ENCODE results near the gene P2RX5. TPM values are rescaled to one million over a fixed set of nuclear protein-coding genes. Genes with fewer than 3 reads are reported as not detected.

Gene P2RX5
- total and polyA plus RNA-seq, 12 donors = 6.0 to 56.6 (median 12.4) TPM

DNA sequence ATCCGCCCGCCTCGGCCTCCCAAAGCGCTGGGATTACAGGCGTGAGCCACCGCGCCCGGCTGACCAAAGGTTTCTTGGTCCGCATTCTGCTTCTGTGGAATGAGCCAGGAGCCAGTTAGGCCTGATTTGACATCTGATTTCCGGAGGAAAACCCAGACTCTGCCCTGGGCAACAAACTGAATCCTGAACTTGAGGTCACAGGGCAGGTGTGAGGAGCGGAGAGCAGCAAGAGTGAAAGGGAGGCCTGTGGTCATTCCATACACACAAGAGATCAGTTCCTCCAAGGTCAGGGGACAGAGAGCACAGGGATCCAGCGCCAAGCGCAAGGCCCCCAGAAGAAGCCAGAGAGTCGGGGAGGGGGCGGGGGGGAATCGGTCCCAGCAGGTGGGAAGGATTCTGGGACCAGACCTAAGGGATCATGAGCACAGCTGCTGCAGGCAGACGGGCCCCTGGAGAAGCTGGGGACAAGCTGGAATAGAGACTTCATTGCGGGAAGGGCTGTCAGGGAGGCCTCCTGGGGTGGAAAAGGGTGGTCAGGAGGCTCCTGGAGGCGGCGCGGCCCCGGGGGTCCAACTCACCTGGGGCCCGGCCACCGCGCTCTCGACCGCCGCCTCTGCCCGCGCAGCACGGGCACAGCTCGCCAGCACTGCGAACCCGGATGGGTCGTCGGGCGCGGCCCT lies 60.3 kb downstream of the P2RX5 start:
- Histone ChIP-seq H3K27ac (peak overlapping the region; percentile 92 to 100 (median 97)), H3K9me3 (no peaks in the 10 kb centered on the region), H3K27me3 (no peaks in the 10 kb centered on the region), H3K4me1 (peaks cover 0 to 64% (median 40%) of the 10 kb centered on the region in 9 donors), H3K36me3 (peaks cover 0 to 38% (median 0%) of the 10 kb centered on the region in 9 donors), H3K4me3 (peak overlapping the region; percentile 74 to 99 (median 90))
- ATAC-seq = peak in 1 of 8 donors; percentile 1
- WGBS, 2 donors = 18 to 21% methylated on average over 36 to 38 of the region's 38 CpGs
- TF ChIP-seq, protein P1, sequence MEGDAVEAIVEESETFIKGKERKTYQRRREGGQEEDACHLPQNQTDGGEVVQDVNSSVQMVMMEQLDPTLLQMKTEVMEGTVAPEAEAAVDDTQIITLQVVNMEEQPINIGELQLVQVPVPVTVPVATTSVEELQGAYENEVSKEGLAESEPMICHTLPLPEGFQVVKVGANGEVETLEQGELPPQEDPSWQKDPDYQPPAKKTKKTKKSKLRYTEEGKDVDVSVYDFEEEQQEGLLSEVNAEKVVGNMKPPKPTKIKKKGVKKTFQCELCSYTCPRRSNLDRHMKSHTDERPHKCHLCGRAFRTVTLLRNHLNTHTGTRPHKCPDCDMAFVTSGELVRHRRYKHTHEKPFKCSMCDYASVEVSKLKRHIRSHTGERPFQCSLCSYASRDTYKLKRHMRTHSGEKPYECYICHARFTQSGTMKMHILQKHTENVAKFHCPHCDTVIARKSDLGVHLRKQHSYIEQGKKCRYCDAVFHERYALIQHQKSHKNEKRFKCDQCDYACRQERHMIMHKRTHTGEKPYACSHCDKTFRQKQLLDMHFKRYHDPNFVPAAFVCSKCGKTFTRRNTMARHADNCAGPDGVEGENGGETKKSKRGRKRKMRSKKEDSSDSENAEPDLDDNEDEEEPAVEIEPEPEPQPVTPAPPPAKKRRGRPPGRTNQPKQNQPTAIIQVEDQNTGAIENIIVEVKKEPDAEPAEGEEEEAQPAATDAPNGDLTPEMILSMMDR (IDR thresholded peaks at IDR 0.05) = no peak
- DNase-seq = no peak
- intact Hi-C loops (cut with DNase I) = loop anchor here in 2 of 10 donors (1.0 to 2.0 kb wide), 2 partner anchors 31 to 33 kb away; partner anchors contain the start of genes EMC6 (in 1 of the 2) and TAX1BP3 (in 1 of the 2)

DNA sequence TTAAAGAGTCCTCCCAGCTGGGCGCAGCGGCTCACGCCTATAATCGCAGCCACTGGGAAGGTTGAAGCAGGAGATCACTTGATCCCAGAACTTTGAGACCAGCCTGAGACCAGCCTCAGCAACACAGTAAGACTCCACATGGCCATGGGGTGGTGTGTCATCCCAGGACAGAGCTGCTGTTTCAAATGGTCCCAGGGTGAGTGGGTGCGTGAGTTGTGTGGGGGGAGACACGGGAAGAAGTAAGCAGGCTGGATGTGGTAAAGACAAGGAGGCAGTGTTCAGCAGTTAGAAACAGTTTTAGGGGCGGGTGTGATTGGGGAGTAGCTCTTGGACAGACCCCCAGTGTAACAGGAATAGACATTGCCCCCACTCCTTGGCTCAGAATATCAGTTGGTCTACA lies 63.7 kb downstream of the P2RX5 start:
- Histone ChIP-seq H3K4me1 (peaks cover 0 to 49% (median 21%) of the 10 kb centered on the region in 9 donors), H3K36me3 (peaks cover 0 to 55% (median 16%) of the 10 kb centered on the region in 9 donors)

DNA sequence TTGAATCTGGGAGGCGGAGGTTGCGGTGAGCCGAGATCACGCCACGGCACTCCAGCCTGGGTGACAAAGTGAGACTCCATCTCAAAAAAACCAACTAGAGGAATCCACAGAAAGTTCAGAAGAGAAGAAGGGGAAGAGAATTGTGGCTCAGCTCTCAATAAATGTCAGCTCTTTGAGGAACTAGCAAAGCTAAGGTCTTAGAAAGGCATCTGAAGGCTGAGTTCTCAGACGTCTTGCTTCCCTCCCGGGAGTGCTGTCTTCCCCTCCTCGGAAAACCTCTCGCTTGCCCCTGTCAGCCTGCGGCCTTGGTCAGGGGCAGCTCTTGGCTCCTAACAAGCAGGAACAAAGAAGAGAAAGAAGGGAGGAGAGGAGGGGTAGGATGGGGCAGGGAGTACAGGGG lies 65.2 kb downstream of the P2RX5 start:
- WGBS, 2 donors = 79 to 82% methylated on average over 10 of the region's 10 CpGs
- H3K36me3 ChIP-seq = peaks cover 0 to 70% (median 21%) of the 10 kb centered on the region in 9 donors
- intact Hi-C loops (cut with DNase I) = no loop called here
- H3K4me1 ChIP-seq = peaks cover 0 to 56% (median 18%) of the 10 kb centered on the region in 9 donors
- H3K27ac ChIP-seq = peak overlapping the region in 2 of 10 donors; percentile 10 to 12
- no peaks in the 10 kb centered on the region for H3K27me3 ChIP-seq
- TF ChIP-seq, protein P1 (IDR thresholded peaks at IDR 0.05) = no peak
- no peaks in the 10 kb centered on the region for H3K9me3 ChIP-seq
- DNase-seq (no peak), ATAC-seq (no peak)
- no peak overlapping the region for H3K4me3 ChIP-seq

More for the DNA sequence above, 63.7 kb downstream of the P2RX5 start:
- TF ChIP-seq, protein P1 (IDR thresholded peaks at IDR 0.05) = no peak
- H3K4me3 ChIP-seq = no peak overlapping the region
- DNase-seq = no peak
- ATAC-seq = no peak
- intact Hi-C loops (cut with DNase I) = no loop called here
- no peak overlapping the region for H3K27ac ChIP-seq
- no peaks in the 10 kb centered on the region for H3K9me3 ChIP-seq
- no peaks in the 10 kb centered on the region for H3K27me3 ChIP-seq
- WGBS, 2 donors = 97 to 98% methylated on average over 7 of the region's 7 CpGs

DNA sequence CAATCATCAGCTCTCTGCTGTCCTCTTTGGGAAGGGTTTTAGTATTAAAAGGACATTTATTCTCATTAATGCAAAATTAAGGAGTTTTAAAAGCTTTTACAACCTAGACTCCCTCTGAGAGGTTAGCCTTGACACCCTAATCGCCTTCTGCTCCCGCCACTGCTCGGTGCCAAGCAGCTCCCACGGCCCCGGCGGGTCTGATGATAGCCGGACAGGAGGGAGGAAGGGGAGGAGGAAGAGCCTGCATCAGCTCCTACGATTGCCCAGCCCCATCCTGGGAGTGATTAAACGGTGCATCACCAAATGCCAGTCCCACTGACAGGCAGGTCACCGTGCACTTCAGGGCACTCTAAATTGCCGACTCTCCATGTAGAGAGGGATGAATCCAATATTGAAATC lies 68.2 kb downstream of the P2RX5 start:
- Histone ChIP-seq H3K4me3 (no peak overlapping the region), H3K9me3 (no peaks in the 10 kb centered on the region), H3K4me1 (peaks cover 0 to 35% (median 5%) of the 10 kb centered on the region in 9 donors), H3K36me3 (peaks cover 0 to 92% (median 34%) of the 10 kb centered on the region in 9 donors), H3K27me3 (no peaks in the 10 kb centered on the region), H3K27ac (peak overlapping the region in 7 of 10 donors; percentile 26 to 72 (median 52))
- intact Hi-C loops (cut with DNase I) = no loop called here
- WGBS, 2 donors = 63% methylated on average over 11 of the region's 11 CpGs
- peak in 1 of 8 donors; percentile 21 for ATAC-seq
- TF ChIP-seq, protein P1 (IDR thresholded peaks at IDR 0.05) = no peak
- DNase-seq = no peak

Measured in heart right ventricle (tissue), 16 donors.